ENCODE data around the gene PPP1R2.

- TF ChIP-seq CTCF (IDR thresholded peaks at IDR 0.05; ENCODE audit: borderline replicate concordance, extremely low read depth, low read length, poor library complexity, severe bottlenecking), result peak; percentile 68
- TF ChIP-seq EZH2 (IDR thresholded peaks at IDR 0.05; ENCODE audit: borderline replicate concordance, low read depth, low read length, severe bottlenecking), result no peak
Observed at GRCh38 chr3:195558602-195559001, 15.5 kb upstream of the PPP1R2 start.

Measured in DND-41 (cell line).